ENCODE measurements around the gene RBFOX2.

GRCh38 chr22:36026741-36027140, 1.9 kb downstream of the RBFOX2 start:
- TF ChIP-seq POLR2AphosphoS2 (IDR thresholded peaks at IDR 0.05; ENCODE audit: low read depth, low read length), result no peak
- TF ChIP-seq SRF (IDR thresholded peaks at IDR 0.05; ENCODE audit: low read depth in 2 of 2, low read length in 2 of 2), result no peak
- TF ChIP-seq CEBPB (IDR thresholded peaks at IDR 0.05; ENCODE audit: borderline replicate concordance in 1 of 2, low read depth in 2 of 2, low read length in 2 of 2), result no peak
- TF ChIP-seq CTCF (IDR thresholded peaks at IDR 0.05 in 2 of 3, conservative IDR thresholded peaks at IDR 0.05 in 1 of 3; ENCODE audit: control insufficient read depth in 2 of 3, extremely low read depth in 1 of 3, insufficient read depth in 1 of 3, low read depth in 3 of 3, low read length in 3 of 3), result no peak
- TF ChIP-seq POLR2A (IDR thresholded peaks at IDR 0.05; ENCODE audit: low read depth, low read length), result no peak
- TF ChIP-seq POLR2AphosphoS5 (IDR thresholded peaks at IDR 0.05; ENCODE audit: low read length), result no peak
- no peak for TF ChIP-seq SUZ12 (IDR thresholded peaks at IDR 0.05; ENCODE audit: unreplicated experiment)

Data from GM12878 (cell line).